ENCODE measurements around the gene STYXL2. TPM values are rescaled to one million over a fixed set of nuclear protein-coding genes. Genes with fewer than 3 reads are reported as not detected.

STYXL2 gene
- total RNA-seq, 1 donor from 2014 or later = 40.1 TPM

DNA sequence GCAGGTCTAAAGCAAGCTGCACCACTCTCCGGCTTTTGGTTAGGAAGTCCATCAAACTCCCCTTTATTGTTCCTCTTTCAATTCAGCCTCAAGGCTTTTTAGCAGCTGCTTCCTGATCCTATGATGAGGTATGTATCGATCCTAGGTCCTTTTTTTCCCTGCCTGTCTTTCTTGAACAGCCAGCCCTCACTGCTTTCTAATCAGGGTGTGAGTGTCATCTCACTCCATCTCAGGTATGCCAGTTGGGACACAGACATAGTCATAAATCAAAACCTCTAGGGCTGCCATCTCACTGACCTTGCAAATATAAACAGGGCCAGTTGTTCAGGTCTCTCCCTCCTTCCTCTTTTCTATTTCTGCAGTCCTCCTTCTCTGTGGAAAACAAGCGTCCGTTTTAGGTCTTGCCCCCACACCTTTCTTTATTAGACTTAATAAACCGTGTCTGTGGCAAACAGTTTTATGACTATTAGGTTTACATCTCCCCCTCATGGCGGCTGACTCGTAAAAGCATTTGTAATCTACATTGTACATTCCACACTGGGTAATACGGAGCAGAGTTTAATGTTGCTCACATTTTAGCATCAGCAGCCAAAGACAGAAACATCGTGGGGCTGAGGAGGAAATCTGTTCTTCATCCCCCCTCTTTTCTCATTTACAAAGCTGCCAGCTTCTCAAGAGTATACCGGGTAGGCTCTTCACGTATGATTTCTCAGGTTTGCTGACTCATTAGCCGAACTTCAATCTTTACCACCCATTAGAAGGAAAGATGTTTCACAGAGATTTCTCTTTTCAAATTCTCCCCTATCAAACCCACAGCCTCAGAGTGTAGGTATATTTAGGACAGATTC, 11.6 kb downstream of the STYXL2 start:
- DNase-seq (ENCODE audit: low read depth) = peak; percentile 18

DNA sequence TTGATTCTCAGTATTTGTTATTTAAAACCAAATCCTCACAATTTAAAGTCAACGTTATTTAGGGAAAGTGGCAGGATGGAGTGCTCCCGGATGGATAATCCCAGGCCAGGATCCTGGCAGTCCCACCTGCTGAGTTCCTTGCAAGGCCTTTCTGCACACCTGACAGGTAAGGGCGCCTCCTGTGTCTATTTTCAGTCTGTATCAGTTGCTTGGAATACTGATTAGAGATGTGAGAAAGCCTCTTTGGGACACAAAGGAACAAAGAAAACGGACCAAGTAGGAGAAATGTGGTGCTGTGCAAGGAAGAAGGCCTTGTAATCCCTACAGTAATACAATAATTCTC, 12.2 kb downstream of the STYXL2 start:
- no peak for DNase-seq (ENCODE audit: low read depth)

DNA sequence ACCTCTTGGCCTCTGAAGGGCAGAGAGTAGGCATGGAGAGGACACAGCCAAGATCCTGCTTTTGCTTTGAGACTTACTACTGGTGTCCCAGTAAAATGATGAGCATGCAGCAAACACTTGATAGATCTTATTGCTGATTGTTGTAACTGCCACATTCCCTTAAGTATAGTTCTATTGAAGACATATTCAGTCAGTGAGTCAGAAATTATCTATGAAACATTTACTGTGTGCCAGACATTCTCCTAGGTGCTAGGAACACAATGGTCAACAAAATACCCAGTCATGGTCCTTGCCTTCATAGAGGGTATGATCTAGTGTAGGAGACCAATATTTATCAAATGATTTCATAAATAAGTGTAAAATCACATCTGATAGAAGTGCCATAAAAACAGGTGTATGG, 13.6 kb downstream of the STYXL2 start:
- DNase-seq (ENCODE audit: low read depth) = no peak

DNA sequence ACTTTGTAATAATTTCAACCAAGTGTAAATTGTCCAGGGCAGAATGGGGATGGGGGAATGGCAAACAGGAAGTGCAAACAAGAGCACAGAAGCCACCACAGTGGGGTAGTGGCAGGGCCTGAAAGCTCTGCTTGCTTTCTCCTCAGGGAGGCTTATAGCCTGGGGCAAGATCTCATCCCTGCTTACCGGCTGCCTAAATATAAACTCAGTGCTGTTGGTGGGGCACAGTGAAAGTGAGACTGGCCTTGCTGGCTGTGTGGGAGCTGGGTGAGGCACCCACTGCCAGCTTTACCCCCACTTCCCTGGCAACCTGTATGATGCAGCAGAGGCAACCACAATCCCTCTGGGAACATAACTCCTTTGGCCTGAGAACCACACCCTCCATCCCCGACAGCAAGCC, 15.2 kb downstream of the STYXL2 start:
- peak; percentile 16 for DNase-seq (ENCODE audit: low read depth)

DNA sequence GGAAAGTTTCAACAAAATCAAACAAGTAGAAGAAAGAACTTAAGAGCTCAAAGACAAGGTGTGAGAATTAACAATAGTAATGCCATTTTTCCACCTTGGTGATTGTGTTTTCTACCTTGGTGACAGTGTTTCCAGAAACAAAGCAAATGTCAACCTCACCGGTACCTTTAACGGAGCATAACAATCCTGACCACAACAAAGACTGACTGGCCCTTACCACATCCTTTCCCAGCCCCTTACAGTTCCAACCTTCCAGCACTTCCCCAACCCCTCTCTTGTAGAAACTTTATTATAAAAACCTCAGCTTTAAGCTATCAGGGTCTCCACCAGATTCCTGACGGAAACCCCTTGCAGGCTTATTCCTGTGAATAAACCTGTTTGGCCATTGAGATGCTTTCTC, 16.7 kb downstream of the STYXL2 start:
- DNase-seq (ENCODE audit: low read depth) = no peak

DNA sequence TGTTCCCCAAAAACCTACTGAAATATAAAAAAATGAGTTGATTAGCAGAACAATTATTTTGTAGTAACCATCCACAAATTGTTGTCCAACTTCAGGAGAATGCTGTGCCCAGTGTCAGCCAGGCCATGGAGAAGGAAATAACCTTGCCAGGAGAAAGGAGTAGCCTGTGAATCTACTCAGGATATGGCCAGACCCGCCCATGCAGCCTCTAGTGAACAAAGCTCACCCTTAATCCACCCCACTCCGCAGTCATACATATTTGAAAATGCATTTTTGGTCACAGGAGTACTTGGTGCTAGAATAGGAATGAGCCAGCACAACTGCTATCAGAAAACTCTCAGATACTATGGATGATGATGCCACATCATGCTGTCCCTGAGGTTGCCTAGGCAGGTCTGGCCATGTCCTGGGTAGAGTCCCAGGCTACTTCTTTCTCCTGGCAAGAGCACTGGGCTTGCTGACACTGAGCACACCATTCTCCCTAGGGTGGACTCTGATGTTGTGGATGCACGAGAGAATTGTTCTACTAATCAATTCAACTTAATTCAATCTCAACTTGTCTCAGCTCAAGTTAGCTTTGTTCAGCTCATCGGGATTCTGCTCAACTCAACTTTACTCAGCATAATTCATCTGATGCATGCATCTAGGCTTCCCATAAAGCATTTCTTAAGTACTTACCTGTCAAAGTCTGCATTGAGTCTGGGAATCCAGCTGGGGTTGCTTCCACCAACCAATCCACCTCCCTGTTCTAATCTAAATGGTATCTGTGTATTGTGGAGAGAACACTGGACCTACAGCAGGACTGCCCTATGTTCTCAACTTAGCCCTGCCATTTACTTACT, 18.2 kb downstream of the STYXL2 start:
- DNase-seq (ENCODE audit: low read depth) = no peak

DNA sequence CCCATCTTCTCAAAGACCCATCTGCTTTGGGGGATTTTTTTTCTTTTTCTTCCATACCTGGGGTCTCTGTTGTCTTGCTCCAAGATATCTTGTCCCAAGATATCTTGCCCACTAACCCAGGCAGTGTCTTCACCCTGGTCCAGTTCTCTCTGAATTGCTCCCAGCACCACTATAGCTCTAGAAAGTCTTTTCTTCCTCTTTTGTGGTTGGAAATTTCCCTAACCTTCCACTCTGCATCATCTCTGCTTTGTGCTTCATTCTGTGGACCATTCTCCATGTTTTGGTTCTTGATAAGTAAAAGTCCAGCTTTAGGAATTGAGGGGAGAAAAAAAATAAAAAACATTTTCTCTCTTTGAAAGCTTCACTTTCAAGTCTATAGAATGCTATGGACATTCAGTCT, 20.9 kb downstream of the STYXL2 start:
- no peak for DNase-seq (ENCODE audit: low read depth)

DNA sequence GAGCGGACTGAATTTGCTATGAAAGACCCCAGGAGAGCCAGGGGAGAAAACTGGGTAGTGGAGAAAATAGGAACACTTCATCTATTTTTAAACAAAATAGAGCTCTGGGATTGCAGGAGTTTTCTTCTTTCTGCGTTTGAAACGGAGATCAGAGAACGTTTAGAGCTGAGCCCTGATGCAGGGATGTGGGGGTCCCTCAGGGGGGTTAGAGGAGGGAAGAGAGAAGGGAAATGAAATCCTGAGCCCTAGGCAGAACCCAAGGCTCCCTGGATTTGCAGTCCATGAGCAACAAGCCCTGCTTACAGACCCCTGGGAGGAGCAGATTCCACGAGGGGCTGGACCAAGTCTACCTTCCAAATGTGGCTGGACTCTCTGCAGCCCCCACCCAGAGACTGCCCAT, 21.8 kb downstream of the STYXL2 start:
- no peak for DNase-seq (ENCODE audit: low read depth)

DNA sequence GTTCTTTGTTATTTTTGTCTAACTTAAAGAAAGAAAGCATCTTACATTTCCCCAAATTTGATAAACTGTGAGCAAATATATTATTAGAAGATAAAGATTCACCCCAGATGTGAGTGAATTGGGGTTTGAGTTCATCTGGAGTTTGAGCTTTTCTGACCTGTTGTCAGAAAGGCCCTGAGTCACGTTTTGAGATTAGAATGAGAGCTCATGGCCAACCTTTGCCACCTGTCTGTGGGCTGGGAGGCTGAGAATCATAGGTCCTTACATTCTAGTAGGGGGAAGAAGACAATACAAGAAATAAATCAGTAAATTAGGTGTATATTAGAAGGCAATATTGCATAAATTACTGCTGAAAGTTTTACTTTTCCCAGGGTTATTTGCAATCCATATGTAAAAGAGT, 22.3 kb downstream of the STYXL2 start:
- peak; percentile 22 for DNase-seq (ENCODE audit: low read depth)

DNA sequence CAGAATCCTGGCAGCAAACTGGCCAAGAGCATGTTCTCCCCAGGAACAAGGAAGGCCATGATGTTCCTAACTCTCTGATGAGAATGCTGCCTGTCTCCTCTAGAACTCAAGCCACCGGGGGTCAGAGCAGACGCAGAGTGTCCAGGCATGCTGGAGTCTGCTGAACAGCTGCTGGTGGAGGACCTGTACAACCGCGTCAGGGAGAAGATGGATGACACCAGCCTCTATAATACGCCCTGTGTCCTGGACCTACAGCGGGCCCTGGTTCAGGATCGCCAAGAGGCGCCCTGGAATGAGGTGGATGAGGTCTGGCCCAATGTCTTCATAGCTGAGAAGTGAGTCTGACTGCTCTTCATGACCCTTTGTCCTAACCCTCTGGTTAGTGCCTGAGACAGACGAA, 23.4 kb downstream of the STYXL2 start:
- no peak for DNase-seq (ENCODE audit: low read depth)

DNA sequence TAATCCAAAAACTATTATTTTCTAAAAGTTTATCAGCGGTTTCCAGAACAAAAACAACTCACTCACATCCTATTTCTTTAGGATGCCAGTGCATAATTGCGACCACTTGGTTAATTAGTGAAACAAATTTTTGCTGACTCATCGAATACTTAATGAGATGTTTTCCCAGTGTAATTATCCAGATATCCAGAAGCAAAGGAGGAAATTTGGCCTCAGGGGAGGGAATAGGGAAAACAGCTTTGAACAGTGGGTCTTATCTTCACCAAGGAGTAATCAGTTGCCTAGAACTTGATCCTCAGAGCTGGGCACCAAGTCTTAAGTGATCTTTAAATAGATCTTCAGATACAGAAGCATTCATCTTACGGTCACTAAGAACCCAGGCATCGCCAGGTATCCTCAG, 24.3 kb downstream of the STYXL2 start:
- DNase-seq (ENCODE audit: low read depth) = no peak

DNA sequence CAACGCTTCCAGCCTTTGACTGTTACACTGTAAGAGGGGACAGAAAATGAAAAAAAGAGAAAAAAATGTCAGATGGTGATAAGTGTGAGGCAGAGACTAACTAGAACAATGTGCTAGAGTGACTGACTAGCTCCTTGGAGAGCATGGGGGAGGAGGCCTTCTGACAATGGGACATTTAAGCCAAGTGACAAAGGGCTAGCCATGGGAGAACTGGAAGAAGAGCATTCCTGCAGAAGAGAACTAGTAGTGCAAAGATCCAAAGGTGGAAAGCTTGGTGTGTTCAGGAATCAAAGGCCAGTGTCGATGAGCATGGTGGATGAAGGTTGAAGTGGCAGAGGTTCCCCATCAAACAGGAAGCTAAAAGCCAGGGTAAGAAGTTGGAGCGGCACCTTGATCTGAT, 25.8 kb downstream of the STYXL2 start:
- DNase-seq (ENCODE audit: low read depth) = no peak

DNA sequence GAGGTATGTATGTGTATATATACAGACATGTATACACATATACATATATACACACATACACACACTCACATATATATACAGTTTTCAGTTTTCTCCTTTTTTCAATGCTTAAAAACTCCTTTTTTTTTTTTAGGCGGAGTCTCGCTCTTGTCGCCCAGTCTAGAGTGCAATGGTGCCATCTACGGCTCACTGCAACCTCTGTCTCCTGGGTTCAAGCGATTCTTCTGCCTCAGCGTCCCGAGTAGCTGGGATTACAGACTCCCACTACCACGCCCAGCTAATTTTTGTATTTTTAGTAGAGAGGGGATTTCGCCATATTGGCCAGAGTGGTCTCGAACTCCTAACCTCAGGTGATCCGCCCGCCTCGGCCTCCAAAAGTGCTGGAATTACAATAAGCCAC, 27.0 kb downstream of the STYXL2 start:
- no peak for DNase-seq (ENCODE audit: low read depth)

DNA sequence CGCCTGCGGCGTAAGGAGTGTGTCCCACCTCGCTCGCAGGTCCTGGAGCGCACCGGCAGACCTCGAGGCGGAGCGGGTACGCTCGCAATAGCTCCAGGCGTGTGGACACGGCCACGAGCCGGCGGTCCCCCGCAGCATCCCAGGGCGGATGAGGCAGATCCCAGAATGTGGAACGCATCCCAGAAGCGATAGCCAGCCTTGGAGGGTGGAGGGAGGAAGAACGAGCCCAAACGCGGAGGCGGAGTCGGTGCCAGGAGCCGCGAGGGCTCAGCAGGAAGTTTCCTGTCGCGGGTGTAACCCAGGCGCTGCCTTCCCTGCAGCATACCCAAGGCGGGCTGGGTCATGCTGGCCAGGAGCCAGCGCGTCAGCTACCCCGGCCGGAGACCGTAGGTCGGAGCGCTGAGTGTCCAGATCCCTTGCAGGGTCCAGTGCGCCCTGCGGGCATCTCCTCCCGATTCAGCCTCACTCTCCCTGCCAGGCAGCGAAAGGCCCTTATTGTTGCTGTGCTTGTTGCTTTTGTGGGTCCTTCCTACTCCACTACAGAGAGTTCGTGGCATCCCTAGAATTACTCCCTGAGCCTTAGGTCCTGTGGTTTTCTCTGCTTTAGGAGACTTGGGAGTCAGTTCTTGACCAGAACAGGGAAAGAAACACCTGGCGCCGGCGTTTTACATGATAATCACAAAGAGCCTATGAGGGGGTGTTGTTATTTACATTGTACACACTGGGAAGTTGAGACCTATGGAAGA, 27.7 kb downstream of the STYXL2 start:
- no peak for DNase-seq (ENCODE audit: low read depth)

DNA sequence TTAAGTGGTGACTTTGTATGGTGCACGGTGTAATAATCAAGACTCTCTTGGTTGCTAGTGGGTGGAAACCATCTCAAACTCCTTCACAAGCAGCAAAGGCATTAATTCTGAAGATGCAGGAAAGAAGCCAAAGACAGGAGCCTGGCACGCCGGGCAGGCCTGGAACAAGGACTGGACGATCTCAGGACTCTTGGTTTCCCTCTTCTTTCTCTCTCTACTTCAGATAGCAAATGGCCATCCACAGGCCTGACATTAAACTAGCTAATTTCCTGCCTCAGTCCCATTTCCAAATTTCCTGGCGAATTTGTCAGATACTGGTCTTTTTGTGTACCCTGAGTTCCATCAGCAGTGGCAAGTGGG, 28.2 kb downstream of the STYXL2 start:
- no peak for DNase-seq (ENCODE audit: low read depth)

DNA sequence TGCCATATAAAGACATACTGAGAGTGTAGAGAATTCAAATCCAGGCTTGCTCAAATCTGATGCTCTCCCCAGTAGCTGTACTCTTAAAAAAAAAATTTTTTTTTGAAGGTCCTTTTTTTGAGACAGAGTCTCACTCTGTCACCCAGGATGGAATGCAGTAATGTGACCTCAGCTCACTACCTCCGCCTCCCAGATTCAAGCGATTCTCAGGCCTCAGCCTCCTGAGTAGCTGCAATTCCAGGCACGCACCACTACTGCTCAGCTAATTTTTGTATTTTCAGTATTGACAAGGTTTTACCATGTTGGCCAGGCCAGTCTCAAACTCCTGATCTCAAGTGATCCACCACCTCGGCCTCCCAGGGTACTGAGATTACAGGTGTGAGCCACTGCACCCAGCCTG, 28.7 kb downstream of the STYXL2 start:
- DNase-seq (ENCODE audit: low read depth) = no peak

DNA sequence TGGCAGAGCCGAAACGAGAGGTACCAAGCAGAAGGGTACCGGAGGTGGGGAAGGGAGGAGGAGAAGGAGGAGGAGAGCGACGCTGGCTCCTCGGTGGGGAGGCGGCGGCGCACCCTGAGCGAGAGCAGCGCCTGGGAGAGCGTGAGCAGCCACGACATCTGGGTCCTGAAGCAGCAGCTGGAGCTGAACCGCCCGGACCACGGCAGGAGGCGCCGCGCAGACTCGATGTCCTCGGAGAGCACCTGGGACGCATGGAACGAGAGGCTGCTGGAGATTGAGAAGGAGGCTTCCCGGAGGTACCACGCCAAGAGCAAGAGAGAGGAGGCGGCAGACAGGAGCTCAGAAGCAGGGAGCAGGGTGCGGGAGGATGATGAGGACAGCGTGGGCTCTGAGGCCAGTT, 32.4 kb downstream of the STYXL2 start:
- DNase-seq (ENCODE audit: low read depth) = no peak

DNA sequence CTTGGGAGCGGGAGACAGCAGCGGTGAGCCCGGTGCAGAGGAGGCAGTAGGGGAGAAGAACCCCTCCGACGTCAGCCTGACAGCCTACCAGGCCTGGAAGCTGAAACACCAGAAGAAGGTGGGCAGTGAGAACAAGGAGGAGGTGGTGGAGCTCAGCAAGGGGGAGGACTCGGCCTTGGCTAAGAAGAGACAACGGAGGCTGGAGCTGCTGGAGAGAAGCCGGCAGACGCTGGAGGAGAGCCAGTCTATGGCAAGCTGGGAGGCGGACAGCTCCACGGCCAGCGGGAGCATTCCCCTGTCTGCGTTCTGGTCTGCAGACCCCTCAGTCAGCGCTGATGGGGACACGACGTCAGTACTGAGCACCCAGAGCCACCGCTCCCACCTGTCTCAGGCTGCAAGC, 32.9 kb downstream of the STYXL2 start:
- DNase-seq (ENCODE audit: low read depth) = no peak

DNA sequence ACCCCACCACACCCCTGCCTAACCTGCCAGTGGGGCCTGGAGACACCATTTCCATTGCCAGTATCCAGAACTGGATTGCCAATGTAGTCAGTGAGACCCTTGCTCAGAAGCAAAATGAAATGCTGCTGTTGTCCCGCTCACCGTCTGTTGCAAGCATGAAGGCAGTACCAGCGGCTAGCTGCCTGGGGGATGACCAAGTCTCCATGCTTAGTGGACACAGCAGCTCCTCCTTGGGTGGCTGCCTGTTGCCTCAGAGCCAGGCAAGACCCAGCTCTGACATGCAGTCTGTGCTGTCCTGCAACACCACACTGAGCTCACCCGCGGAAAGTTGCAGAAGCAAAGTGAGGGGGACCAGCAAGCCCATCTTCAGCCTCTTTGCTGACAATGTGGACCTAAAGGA, 33.4 kb downstream of the STYXL2 start:
- DNase-seq (ENCODE audit: low read depth) = no peak

DNA sequence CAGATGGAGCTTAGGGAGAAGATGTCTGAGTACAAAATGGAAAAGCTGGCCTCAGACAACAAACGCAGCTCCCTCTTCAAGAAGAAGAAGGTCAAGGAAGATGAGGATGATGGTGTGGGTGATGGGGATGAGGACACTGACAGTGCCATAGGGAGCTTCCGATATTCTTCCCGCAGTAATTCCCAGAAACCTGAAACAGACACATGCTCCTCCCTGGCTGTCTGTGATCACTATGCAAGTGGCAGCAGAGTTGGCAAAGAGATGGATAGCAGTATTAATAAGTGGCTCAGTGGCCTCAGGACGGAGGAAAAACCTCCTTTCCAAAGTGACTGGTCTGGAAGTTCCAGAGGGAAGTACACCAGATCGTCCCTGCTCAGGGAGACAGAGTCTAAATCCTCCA, 33.8 kb downstream of the STYXL2 start:
- DNase-seq (ENCODE audit: low read depth) = no peak

DNA sequence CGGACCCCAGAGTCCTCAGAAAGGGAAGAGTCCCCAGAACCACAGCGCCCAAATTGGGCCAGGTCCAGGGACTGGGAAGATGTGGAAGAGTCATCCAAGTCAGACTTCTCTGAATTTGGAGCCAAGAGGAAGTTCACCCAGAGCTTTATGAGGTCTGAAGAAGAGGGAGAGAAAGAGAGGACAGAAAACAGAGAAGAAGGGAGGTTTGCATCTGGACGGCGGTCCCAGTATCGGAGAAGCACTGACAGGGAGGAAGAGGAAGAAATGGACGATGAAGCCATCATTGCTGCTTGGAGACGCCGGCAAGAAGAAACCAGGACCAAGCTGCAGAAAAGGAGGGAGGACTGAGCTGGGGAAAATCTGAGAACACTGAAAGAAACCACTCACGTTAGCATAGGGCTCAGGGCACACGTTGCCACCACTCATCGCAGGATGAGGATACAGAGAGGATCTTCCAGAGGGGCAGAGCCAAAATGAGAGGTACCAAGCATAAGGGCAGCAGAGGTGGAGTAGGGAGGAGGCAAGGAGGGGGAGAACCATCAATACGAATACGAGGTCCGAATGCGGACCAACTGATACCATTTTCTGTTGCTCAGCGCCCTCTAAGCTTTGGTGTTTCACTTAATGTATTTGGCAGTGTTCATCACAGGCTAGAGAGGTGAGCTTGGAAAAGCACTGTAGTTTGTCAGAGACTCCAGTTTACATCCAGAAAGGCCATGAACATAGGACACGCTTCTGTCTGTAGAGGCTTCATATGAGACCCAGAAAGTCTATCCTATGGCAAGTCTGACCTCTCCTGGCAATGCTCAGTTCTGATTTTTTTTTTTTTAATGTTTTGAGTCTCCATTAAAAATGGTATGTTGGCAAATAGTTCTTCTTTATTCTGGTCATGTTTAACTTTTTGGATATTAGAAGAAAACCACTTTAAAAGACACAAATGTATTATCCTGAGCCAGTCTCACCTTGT, 34.7 kb downstream of the STYXL2 start:
- no peak for DNase-seq (ENCODE audit: low read depth)
